ENCODE results near the gene IFITM2.

- TF ChIP-seq CTCF (IDR thresholded peaks at IDR 0.05) (no peak), POLR2A (IDR thresholded peaks at IDR 0.05) (no peak)
Measured at GRCh38 chr11:293852-294661, 13.6 kb upstream of the IFITM2 start.

Measured in stomach (tissue), 4 donors.